DMS 273 (cell line): ENCODE measurements around the gene ZNF263.
A peak's percentile ranks its signal among the peaks of the same experiment; 100 is the strongest.

ENCODE experiments used
- DNase-seq: peaks from one replicate; lab custom pipeline; 2025; ENCODE audit not compliant: unreplicated experiment; lab: John Stamatoyannopoulos, UW

ZNF263 gene

GRCh38 chr16:3317315-3317999, 34.2 kb downstream of the ZNF263 start:
- peak; percentile 35 for DNase-seq

- DNase-seq: no peak
These were observed 38.5 kb downstream of the ZNF263 start for GRCh38 chr16:3321816-3322215.

GRCh38 chr16:3327514-3327913, 44.2 kb downstream of the ZNF263 start:
- DNase-seq: no peak

GRCh38 chr16:3328104-3328503, 44.8 kb downstream of the ZNF263 start:
- no peak for DNase-seq

GRCh38 chr16:3328643-3329042, 45.4 kb downstream of the ZNF263 start:
- DNase-seq: no peak
